C1 segment of cervical spinal cord (tissue), 14 donors: ENCODE results near the gene EFCC1.
"Not testable (repeated sequence)": the region's sequence is repeated elsewhere in the genome, so short reads cannot be mapped to it uniquely, and the experiment has no call there.

Source experiments
- DNase-seq, 14 donors: peaks; one replicate each; lab custom pipeline; 2025; lab: John Stamatoyannopoulos, UW

The EFCC1 gene

GRCh38 chr3:129054605-129055104, 53.6 kb downstream of the EFCC1 start:
- DNase-seq = no peak

- DNase-seq = no peak
Observed at GRCh38 chr3:129056451-129057173, 55.5 kb downstream of the EFCC1 start.

- no peak for DNase-seq
Observed at GRCh38 chr3:129057249-129057648, 56.1 kb downstream of the EFCC1 start.

GRCh38 chr3:129058441-129059200, 57.5 kb downstream of the EFCC1 start:
- DNase-seq = peak in 8 of 14 donors; percentile 17 to 59 (median 36)

- DNase-seq = no peak
Observed at GRCh38 chr3:129059311-129059958, 58.3 kb downstream of the EFCC1 start.

- no peak for DNase-seq
Observed at GRCh38 chr3:129060276-129061022, 59.3 kb downstream of the EFCC1 start, which contains the start of gene GP9. GP9 (plus strand) TSS chr3:129060779; CDS start chr3:129061740, 961 bp downstream.

- DNase-seq = no peak
Observed at GRCh38 chr3:129061023-129061887, 60.2 kb downstream of the EFCC1 start.

- no peak for DNase-seq
Observed at GRCh38 chr3:129061888-129062834, 61.1 kb downstream of the EFCC1 start.

GRCh38 chr3:129063091-129063640, 62.1 kb downstream of the EFCC1 start:
- no peak for DNase-seq

GRCh38 chr3:129063841-129064482, 62.9 kb downstream of the EFCC1 start:
- DNase-seq = no peak

GRCh38 chr3:129065016-129065719, 64.1 kb downstream of the EFCC1 start:
- no peak for DNase-seq

- DNase-seq = no peak
Observed at GRCh38 chr3:129065720-129066073, 64.6 kb downstream of the EFCC1 start.

- not testable (repeated sequence) for DNase-seq
Observed at GRCh38 chr3:129067719-129068118, 66.6 kb downstream of the EFCC1 start.

- DNase-seq = no peak
Observed at GRCh38 chr3:129068291-129068886, 67.3 kb downstream of the EFCC1 start.

GRCh38 chr3:129069313-129070085, 68.4 kb downstream of the EFCC1 start:
- not testable (repeated sequence) for DNase-seq

- DNase-seq = no peak
Observed at GRCh38 chr3:129070086-129070885, 69.2 kb downstream of the EFCC1 start.
